Trophoblast cell (in vitro differentiated cells and primary cell): ENCODE data around the gene ISG20L2.

Experiments used
- DNase-seq, 2 donors: peaks; one replicate each; pipeline ENCODE4 v3.0.0-alpha.2; 2016
- H2AFZ ChIP-seq: 2 replicates; pipeline ENCODE4 v1.6.1; 2013; ENCODE audit warnings: low read length, moderate library complexity, mild to moderate bottlenecking; ENCODE audit not compliant: insufficient read depth, poor library complexity
- H2AK5ac ChIP-seq: 2 replicates; pipeline ENCODE4 v1.6.1; 2013; ENCODE audit warnings: mild to moderate bottlenecking, low read length
- H2BK120ac ChIP-seq: 2 replicates; pipeline ENCODE4 v1.6.1; 2013; ENCODE audit warnings: low read length, mild to moderate bottlenecking, moderate library complexity; ENCODE audit not compliant: insufficient read depth, poor library complexity
- H2BK12ac ChIP-seq: 2 replicates; pipeline ENCODE4 v1.6.1; 2013; ENCODE audit warnings: mild to moderate bottlenecking, low read length, moderate library complexity
- H2BK5ac ChIP-seq: 2 replicates; pipeline ENCODE4 v1.6.1; 2013; ENCODE audit warnings: low read length, low read depth, moderate library complexity, mild to moderate bottlenecking; ENCODE audit not compliant: poor library complexity
- H3K14ac ChIP-seq: 2 replicates; pipeline ENCODE4 v1.6.1; 2013; ENCODE audit warnings: mild to moderate bottlenecking, low read length
- H3K18ac ChIP-seq: 2 replicates; pipeline ENCODE4 v1.6.1; 2013; ENCODE audit warnings: mild to moderate bottlenecking, low read length
- H3K23ac ChIP-seq: 2 replicates; pipeline ENCODE4 v1.6.1; 2013; ENCODE audit warnings: low read length
- H3K27ac ChIP-seq: 2 replicates; pipeline ENCODE4 v1.5.1; 2013; ENCODE audit warnings: low read depth, mild to moderate bottlenecking, inconsistent platforms, low read length, moderate library complexity
- H3K27me3 ChIP-seq: 2 replicates; pipeline ENCODE4 v1.6.1; 2013; ENCODE audit warnings: inconsistent platforms, mild to moderate bottlenecking, low read length, moderate library complexity; ENCODE audit not compliant: insufficient read depth
- H3K36me3 ChIP-seq, 2 experiments: 1 replicate in 1 of 2; 2 replicates in 1 of 2; pipeline ENCODE4 v1.6.1; 2013; ENCODE audit warnings: low read length in 2 of 2, mild to moderate bottlenecking in 2 of 2, moderate library complexity in 1 of 2; ENCODE audit not compliant: insufficient read depth in 2 of 2, control insufficient read depth in 1 of 2
- H3K4ac ChIP-seq: 2 replicates; pipeline ENCODE4 v1.6.1; 2013; ENCODE audit warnings: low read depth, mild to moderate bottlenecking, low read length, moderate library complexity
- H3K4me1 ChIP-seq, 2 experiments: 1 replicate in 1 of 2; 2 replicates in 1 of 2; pipeline ENCODE4 v1.6.1; 2013; ENCODE audit warnings: low read length in 2 of 2, mild to moderate bottlenecking in 2 of 2, moderate library complexity in 1 of 2; ENCODE audit not compliant: insufficient read depth in 2 of 2, control insufficient read depth in 1 of 2
- H3K4me2 ChIP-seq: 2 replicates; pipeline ENCODE4 v1.6.1; 2013; ENCODE audit warnings: inconsistent platforms, mild to moderate bottlenecking, low read length, moderate library complexity
- H3K4me3 ChIP-seq: 2 replicates; pipeline ENCODE4 v1.5.1; 2013; ENCODE audit warnings: mild to moderate bottlenecking, low read depth, low read length, inconsistent platforms
- H3K79me1 ChIP-seq: one replicate; pipeline ENCODE4 v1.6.1; 2013; ENCODE audit warnings: low read length
- H3K79me2 ChIP-seq: 2 replicates; pipeline ENCODE4 v1.6.1; 2013; ENCODE audit warnings: low read length, mild to moderate bottlenecking; ENCODE audit not compliant: control insufficient read depth, insufficient read depth, poor library complexity
- H3K9ac ChIP-seq: 2 replicates; pipeline ENCODE4 v1.6.1; 2013; ENCODE audit warnings: mild to moderate bottlenecking, low read length
- H3K9me3 ChIP-seq: 2 replicates; pipeline ENCODE4 v1.6.1; 2013; ENCODE audit warnings: low read depth, mild to moderate bottlenecking, control low read depth, inconsistent platforms, low read length; ENCODE audit not compliant: insufficient read depth
- H4K12ac ChIP-seq: 2 replicates; pipeline ENCODE4 v1.6.1; 2013; ENCODE audit warnings: low read depth, mild to moderate bottlenecking, low read length, moderate library complexity
- H4K8ac ChIP-seq: 2 replicates; pipeline ENCODE4 v1.6.1; 2013; ENCODE audit warnings: low read depth, mild to moderate bottlenecking, low read length, moderate library complexity
- H4K91ac ChIP-seq: one replicate; pipeline ENCODE4 v1.6.1; 2013; ENCODE audit warnings: low read depth, mild to moderate bottlenecking, low read length, moderate library complexity
- WGBS: extraction: QIAGEN DNeasy Blood & Tissue Kit; methylation state at CpG from one replicate; pipeline ENCODE4 v1.1.7; 2013; ENCODE audit warnings: missing lambda C conversion rate; ENCODE audit not compliant: insufficient read length, insufficient coverage; ENCODE audit errors: extremely low coverage; 5-methylcytosine and 5-hydroxymethylcytosine counted together

Gene ISG20L2

DNA sequence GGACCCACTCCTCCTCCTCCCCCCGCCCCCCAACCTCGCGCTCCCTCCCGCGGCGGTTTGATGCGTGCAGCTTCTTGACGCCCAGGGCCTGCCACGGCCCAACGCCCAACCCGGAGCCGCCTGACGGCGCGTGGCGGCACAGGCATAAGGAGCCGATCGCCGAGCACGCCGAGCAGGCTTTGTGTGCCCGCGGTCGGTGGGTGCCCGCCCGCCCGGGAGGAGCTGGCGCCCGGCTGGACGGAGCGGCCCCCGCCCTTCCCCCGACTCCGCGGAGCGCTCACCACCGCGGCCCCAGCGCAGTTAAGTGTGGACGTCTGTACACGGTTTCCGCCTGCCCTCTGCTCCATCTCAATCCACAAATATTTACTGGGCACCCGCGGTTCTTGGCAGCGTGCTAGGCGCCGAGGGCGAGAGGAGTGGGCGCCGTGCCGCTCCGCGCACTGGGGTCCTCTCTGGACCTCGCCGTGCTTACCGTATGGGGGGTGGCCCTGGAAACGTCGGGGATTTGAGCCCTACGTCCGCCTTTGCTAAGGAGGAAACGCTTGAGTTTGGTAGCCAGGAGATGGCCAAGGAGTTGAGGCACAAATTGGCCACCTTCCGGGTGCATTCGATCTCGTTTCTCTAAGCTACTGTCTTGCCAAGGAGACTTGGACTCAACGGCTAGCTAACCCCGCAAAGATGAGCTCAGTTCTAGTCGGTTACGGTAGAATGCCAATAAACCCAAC lies 23.4 kb upstream of the ISG20L2 start:
- Histone ChIP-seq H3K9ac (peak overlapping the region; percentile 99), H2BK120ac (peak overlapping the region; percentile 99), H3K79me1 (peaks cover 40% of the 10 kb centered on the region), H4K8ac (peak overlapping the region; percentile 100), H2BK5ac (peak overlapping the region; percentile 93), H3K9me3 (peaks cover 2% of the 10 kb centered on the region), H4K12ac (peak overlapping the region; percentile 99), H3K4me3 (peak overlapping the region; percentile 92), H3K23ac (no peak overlapping the region), H2BK12ac (peak overlapping the region; percentile 75), H2AK5ac (peak overlapping the region; percentile 89), H4K91ac (peak overlapping the region; percentile 98), H3K79me2 (peaks cover 46% of the 10 kb centered on the region), H3K27me3 (no peaks in the 10 kb centered on the region), H2AFZ (peak overlapping the region; percentile 97), H3K18ac (peak overlapping the region; percentile 98), H3K14ac (peak overlapping the region; percentile 99), H3K27ac (peak overlapping the region; percentile 81), H3K4ac (peak overlapping the region; percentile 98), H3K36me3 (peaks cover 5 to 11% of the 10 kb centered on the region in 2 experiments), H3K4me2 (peak overlapping the region; percentile 81), H3K4me1 (peaks cover 30 to 36% of the 10 kb centered on the region in 2 experiments)
- peak; percentile 93 for DNase-seq
- WGBS: no CpG with 5 or more reads among the region's 68 CpGs

DNA sequence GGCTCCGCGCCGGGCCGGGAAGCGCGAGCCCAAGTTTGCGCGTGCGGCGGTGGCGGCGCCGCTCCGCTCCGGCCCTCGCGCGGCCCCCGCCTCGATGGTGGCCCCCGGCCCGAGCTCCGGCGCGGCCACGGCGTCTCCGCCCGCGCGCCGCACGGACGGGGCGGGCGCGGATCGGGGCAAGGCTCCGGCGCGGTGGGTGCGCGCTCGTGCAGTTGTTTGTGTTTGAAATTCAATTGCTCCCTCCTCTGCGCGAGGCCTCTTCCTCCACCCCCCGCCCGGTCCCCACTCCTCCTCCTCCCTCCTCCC lies 22.8 kb upstream of the ISG20L2 start, which contains the start of gene HDGF:
HDGF (minus strand) TSS at position 225 of the 306 bp plus-strand sequence. CDS start 246 bp downstream, outside the sequence.
- H3K9me3 ChIP-seq: peaks cover 2% of the 10 kb centered on the region
- H4K91ac ChIP-seq: peak within 1 kb of the TSS; percentile 99
- H4K12ac ChIP-seq: peak within 1 kb of the TSS; percentile 99
- no peak within 1 kb of the TSS for H3K23ac ChIP-seq
- H4K8ac ChIP-seq: peak within 1 kb of the TSS; percentile 100
- peaks cover 51% of the 10 kb centered on the region for H3K79me2 ChIP-seq
- no peak for DNase-seq
- H3K27me3 ChIP-seq: no peaks in the 10 kb centered on the region
- no CpG with 5 or more reads among the region's 48 CpGs for WGBS
- H3K36me3 ChIP-seq: peaks cover 5 to 11% of the 10 kb centered on the region in 2 experiments
- H2AFZ ChIP-seq: peak within 1 kb of the TSS; percentile 97
- H3K9ac ChIP-seq: peak within 1 kb of the TSS; percentile 99
- H3K27ac ChIP-seq: peak within 1 kb of the TSS; percentile 84
- peak within 1 kb of the TSS; percentile 99 for H3K4ac ChIP-seq
- H3K18ac ChIP-seq: peak within 1 kb of the TSS; percentile 98
- H2BK120ac ChIP-seq: peak within 1 kb of the TSS; percentile 99
- H3K4me2 ChIP-seq: peak within 1 kb of the TSS; percentile 93
- peak within 1 kb of the TSS; percentile 75 for H2BK12ac ChIP-seq
- H2AK5ac ChIP-seq: peak within 1 kb of the TSS; percentile 94
- H3K4me1 ChIP-seq: peaks cover 31 to 36% of the 10 kb centered on the region in 2 experiments
- peak within 1 kb of the TSS; percentile 92 for H3K4me3 ChIP-seq
- H3K14ac ChIP-seq: peak within 1 kb of the TSS; percentile 99
- H2BK5ac ChIP-seq: peak within 1 kb of the TSS; percentile 98
- H3K79me1 ChIP-seq: peaks cover 45% of the 10 kb centered on the region

- Histone ChIP-seq H3K4me3 (peak overlapping the region; percentile 92), H2AFZ (peak overlapping the region; percentile 71), H2BK12ac (peak overlapping the region; percentile 45), H4K12ac (peak overlapping the region; percentile 88), H3K36me3 (peaks cover 5 to 11% of the 10 kb centered on the region in 2 experiments), H3K27ac (peak overlapping the region; percentile 84), H3K27me3 (no peaks in the 10 kb centered on the region), H3K4me2 (peak overlapping the region; percentile 93), H2BK120ac (peak overlapping the region; percentile 96), H3K4ac (peak overlapping the region; percentile 99), H3K9ac (peak overlapping the region; percentile 94), H3K79me1 (peaks cover 48% of the 10 kb centered on the region), H4K91ac (peak overlapping the region; percentile 99), H2AK5ac (peak overlapping the region; percentile 94), H3K79me2 (peaks cover 54% of the 10 kb centered on the region), H3K14ac (peak overlapping the region; percentile 98), H3K4me1 (peaks cover 36 to 42% of the 10 kb centered on the region in 2 experiments), H3K9me3 (peaks cover 2% of the 10 kb centered on the region), H3K23ac (no peak overlapping the region), H3K18ac (peak overlapping the region; percentile 97), H2BK5ac (peak overlapping the region; percentile 98), H4K8ac (peak overlapping the region; percentile 89)
- peak; percentile 70 to 85 for DNase-seq
- no CpG with 5 or more reads among the region's 64 CpGs for WGBS
Observed at GRCh38 chr1:156750711-156751450, 22.3 kb upstream of the ISG20L2 start.

DNA sequence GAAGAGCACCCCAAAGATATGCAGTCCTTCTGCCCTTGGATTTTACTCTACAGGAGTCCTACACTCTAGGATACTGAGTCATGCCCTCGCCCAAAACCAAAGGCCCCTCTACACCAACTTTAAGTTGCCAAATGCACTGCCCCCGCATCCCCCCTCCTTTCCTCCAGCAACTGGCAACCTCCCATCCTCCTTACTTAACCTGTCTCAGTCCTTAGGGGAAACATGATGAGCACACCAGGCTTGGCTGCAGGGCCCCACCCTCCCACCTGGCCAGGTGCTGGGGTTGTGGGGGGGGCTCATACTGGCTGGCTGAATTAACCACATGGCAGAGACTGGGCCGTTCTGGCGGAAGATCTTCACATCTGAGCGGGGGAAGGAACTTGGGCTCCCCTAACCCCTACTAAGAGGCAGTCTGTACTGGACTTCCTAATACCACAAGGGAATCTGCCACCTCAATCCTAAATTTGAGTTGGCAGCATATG lies 21.7 kb upstream of the ISG20L2 start:
- H2AFZ ChIP-seq: peak overlapping the region; percentile 70
- no CpG with 5 or more reads among the region's 5 CpGs for WGBS
- H3K4me1 ChIP-seq: peaks cover 37 to 46% of the 10 kb centered on the region in 2 experiments
- H3K79me2 ChIP-seq: peaks cover 54% of the 10 kb centered on the region
- H3K23ac ChIP-seq: no peak overlapping the region
- H4K8ac ChIP-seq: peak overlapping the region; percentile 89
- H3K14ac ChIP-seq: peak overlapping the region; percentile 98
- peak overlapping the region; percentile 84 for H3K27ac ChIP-seq
- H2BK12ac ChIP-seq: peak overlapping the region; percentile 45
- peaks cover 48% of the 10 kb centered on the region for H3K79me1 ChIP-seq
- peak overlapping the region; percentile 98 for H2BK5ac ChIP-seq
- H4K91ac ChIP-seq: peak overlapping the region; percentile 99
- peak overlapping the region; percentile 85 for H4K12ac ChIP-seq
- H3K4me2 ChIP-seq: peak overlapping the region; percentile 93
- H3K9me3 ChIP-seq: peaks cover 2% of the 10 kb centered on the region
- H3K4ac ChIP-seq: peak overlapping the region; percentile 99
- no peaks in the 10 kb centered on the region for H3K27me3 ChIP-seq
- peak overlapping the region; percentile 92 for H3K4me3 ChIP-seq
- peak; percentile 10 to 43 for DNase-seq
- H3K9ac ChIP-seq: peak overlapping the region; percentile 94
- peaks cover 10 to 12% of the 10 kb centered on the region in 2 experiments for H3K36me3 ChIP-seq
- H2AK5ac ChIP-seq: peak overlapping the region; percentile 94
- peak overlapping the region; percentile 86 for H3K18ac ChIP-seq
- H2BK120ac ChIP-seq: peak overlapping the region; percentile 96
